ENCODE measurements around the gene PDE4D.
A peak's percentile ranks its signal among the peaks of the same experiment; 100 is the strongest.
"Not testable (repeated sequence)": the region's sequence is repeated elsewhere in the genome, so short reads cannot be mapped to it uniquely, and the experiment has no call there.

The PDE4D gene

DNA sequence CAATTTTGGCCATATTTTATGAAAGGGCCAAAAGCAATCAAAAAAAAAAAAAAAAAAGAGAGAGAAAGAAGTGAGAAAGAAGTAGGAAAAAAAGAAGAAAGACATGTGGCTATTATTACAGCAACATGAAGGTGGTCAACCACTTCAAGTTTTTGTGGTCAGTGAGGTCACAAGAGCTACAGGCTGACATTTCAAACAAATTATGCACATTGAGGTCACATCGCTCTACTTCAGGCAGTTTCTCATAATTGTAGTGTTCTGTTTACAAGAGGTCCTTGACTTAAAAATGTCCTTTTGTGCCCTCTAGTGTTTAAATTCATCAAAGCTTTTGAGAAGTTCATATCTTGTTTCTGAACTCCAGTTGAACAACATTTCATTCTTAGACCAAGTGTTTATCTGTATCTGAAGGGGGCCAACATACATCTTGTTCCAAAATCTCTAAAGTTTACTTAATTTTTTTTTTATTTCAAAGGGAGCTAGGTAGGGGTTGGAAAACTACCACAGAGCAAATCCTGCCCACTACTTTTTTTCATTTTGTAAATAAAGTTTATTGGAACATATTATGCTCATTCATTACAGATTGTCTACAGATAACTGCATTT, 513.1 kb downstream of the PDE4D start:
- DNase-seq: peak in 2 of 58 donors; percentile 6 to 68

DNA sequence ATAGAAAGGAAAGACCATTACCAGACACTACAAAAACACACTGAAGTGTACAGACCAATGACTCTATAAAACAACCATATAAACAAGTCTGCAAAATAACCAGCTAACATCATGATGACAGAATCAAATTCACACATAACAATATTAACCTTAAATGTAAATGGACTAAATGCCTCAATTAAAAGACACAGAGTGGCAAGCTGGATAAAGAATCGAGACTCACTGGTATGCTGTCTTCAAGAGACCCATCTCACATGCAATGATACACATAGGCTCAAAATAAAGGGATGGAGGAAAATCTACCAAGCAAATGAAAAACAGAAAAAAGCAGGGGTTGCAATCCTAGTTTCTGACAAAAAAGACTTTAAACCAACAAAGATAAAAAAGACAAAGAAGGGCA, 519.5 kb downstream of the PDE4D start:
- DNase-seq: not testable (repeated sequence)

DNA sequence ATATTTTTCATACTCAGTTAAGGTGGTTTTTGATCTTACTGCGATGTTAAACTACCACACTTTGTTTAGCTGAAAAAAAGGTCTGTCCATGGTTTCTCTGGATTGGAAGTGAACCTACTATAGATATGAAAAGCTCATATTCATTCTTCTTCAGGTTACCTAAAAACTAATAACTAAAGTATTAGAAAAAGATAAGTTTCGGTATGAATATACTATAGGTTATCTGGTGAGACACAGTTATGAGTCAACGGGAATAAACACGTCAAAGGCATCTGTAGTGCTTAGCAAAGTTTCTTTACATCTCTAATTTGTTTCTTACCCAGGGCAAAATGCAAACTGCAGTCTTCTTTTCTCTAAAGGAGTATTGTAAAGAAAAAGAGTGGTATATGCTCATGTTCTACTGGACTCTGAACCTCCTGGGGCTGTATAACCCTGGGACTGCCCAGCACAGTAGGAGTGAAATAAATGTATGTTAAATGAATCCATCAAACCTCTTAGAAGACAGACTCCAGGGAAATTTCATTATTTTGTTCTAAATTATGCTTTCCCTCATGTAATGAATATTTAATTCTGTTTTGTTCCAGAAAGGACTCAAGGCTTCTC, 521.9 kb downstream of the PDE4D start:
- DNase-seq: no peak

DNA sequence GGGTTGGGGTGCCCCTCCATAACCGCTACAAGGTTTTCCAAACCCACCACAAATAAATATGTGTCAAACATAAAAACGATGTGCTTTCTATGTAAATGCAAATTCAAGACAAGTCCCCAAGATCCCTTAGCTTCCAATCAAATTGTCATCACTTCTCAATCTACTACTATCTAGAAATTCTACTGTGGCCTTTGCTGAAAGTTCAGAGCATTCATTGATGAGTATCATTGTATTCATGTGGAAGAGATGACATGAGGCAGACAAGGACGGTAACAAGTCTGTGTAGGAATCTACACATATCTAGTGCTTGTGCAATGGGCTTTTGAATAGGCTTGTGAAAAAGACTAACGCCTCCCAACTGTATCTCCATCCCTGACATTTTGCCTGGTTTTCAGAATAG, 524.6 kb downstream of the PDE4D start:
- DNase-seq: no peak

DNA sequence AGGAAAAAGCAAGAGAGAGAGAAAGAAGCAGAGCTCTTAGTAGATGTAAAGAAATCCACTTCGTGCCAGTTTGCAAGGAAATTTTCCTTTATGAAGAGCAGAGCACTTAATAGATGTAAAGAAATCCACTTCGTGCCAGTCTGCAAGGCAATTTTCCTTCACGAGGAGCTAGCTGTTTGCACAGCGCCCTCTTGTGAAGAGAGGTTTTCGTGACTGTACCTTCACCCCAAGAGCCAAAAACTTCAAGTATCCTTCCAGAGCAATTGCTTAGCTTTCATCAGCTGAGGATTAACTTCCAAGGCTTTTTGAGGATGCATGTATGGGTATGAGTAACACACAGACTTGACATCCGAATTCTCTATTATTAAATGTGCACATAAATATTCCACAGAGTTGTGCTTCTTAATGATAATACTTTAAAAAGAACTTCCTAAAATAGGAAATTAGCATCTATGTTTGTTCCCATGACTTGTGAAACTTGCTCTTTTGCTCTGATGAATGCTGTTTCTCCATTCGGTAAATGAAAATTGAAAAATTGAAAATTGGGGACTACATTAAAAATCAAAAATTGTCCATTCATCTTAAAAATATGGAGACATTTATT, 525.6 kb downstream of the PDE4D start:
- DNase-seq: peak in 38 of 58 donors; percentile 0 to 70 (median 26)

DNA sequence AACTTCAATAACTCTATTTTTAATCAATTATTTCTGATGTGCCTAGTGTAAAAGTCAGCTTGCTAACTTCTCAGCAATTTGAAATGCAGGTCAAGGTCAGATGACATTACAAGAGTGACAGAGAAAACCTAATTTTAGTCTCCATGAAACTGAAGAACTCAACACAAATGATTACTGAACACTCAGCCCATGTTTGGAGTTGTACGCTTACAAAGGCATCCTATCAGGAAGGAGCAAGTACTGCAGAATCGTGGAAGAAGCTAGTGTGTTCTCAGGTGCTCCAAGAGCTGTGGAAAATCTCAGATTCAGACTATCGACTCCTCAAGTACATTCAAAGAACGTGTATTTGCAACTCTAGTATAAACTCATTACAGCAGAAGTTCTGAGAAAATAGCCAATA, 526.7 kb downstream of the PDE4D start:
- DNase-seq: no peak

DNA sequence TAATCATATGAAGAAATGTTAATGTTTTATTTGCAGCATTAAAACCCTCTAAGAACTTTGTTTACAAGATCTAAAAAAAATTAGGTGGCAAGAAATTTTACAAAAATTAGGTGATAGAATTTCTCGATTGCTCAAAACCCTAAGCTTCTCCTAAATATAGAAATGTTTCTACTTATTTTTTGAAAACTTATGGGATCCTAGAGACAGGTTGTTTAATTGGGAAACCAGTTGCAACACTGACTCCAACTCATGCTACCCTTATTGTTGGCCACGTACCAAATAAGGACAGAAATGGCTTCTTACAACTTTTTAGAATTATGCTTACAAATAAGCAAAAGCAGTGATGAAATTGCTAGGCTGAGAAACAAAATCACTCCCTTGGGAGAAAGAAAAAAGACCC, 531.1 kb downstream of the PDE4D start:
- DNase-seq: no peak

DNA sequence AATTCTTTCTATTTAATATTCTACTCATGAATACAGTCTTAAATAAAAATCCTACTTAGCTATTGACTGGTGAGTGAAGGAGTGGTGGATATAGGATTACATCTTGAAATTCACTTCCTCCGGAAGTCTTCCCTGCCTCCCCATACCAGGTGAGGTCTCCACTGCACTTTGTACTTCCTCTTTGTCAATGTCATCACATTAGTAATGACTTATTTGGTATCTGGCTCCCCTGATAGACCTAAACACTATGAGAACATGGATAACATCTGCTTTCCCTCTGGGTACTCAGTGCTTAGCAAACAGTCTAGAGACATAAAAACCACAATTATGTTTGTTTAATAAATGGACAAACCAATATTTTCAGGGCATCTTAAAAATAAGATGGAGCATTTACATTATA, 532.1 kb downstream of the PDE4D start:
- DNase-seq: no peak

DNA sequence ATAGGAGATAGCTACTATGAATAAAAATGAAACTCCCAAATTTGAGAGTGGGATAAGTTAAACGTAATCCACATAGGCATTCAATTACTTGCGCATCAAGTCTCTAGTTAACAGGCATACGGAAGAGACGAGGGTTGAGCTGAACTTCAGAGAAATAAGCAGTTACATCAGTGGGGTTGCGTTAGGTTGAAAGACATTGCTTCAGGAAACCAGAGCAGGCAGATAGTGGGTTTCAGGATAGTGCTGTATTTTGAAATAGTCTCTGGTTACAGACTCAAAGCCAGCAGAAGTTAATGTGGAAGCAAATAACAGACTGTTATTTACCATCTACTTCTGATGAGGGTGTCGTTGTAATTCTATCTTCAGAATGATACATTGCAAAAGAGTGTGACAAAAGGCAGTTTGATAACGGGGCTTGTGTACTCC, 533.4 kb downstream of the PDE4D start:
- no peak for DNase-seq

DNA sequence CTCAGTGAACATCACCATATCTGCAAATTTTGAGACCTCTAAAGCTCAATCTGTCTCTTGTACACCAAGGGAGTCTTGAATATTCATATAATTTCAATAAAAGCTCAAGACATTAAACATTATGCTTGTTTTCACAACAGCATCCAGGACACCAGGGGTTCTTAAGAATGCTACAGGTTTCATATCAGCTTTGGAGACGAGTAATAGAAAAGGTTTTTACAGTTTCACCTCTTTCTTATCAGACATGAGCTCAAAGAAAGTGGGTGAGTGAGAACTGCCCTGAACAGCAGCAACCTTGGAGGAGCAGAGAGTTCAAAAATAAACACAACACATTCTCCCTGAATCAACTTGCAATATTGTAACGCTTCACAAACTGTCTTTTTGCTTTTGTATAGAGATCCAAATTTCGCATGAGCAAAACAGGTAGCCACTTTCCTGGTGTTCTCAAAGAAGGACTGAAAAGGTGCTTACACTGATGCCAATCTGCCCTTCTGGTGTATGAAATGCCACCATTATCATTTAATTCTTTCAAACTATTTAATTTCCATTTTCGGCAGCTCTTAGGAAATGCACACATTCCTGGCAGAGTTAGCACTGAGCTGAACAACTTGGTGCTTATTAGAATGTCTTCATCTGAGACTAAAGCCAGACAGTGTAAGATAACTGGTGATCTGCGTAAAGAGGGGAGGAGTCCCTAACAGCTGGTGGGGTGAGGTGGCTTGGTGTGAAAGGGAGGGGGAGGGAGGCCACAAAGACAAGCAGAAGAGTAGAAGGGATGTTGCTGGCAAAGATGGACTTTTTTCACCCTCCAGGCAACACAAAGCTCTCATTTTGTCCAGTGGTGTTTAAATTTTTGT, 535.3 kb downstream of the PDE4D start:
- no peak for DNase-seq

DNA sequence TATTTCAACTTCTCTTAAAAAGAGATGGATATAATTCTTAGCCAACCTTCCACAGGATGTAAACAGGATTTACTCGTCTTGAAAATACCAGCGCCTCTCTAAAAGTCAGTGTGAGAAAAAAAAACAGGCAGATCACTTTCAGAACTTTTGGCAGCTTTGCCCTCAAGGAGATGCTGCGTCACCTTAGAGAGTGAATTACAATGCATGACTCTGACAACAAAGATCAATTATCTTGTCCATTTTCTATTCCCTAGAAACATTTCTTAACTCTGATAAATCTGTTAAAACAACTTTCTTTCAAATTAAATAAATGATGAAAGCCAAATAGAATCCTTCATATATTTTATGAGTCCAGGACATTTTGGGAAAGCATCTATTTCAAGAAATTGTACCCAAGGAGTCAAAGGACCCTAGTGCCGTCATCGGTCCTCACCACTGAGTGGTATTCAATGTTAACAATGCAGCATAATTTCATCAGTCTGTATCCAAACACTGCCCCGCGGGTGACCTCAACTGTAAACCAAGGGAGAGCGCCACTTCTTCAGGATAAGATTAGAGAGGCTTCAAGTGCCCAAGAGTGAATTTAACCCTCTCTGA, 536.0 kb downstream of the PDE4D start:
- no peak for DNase-seq

DNA sequence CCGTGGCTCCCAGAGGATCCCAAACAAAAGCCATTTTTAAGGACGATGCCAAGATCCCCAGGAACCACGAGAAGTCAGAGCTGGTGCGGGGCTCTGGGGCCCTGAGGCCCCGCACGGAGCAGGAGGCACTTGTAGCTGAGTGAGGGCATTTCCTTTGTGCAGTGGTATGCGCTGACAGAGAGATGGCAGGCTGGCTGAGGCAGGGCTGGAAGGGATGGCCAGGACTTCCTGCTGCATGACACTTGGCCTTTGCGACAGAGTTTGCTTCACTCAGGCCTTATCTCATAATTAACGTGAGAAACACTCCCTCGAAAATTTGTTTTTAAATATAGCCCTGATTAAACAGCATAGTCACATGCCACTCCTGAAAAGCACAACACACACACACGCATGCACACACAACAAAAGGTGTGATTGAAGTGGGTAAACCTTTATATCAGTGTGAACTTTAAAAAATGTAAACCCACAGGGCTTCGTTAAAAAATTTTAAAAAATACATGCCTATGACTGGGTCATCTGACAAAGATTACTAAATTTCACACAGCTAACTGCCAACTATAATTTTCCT, 536.6 kb downstream of the PDE4D start:
- peak in 4 of 58 donors; percentile 3 to 17 (median 9) for DNase-seq

DNA sequence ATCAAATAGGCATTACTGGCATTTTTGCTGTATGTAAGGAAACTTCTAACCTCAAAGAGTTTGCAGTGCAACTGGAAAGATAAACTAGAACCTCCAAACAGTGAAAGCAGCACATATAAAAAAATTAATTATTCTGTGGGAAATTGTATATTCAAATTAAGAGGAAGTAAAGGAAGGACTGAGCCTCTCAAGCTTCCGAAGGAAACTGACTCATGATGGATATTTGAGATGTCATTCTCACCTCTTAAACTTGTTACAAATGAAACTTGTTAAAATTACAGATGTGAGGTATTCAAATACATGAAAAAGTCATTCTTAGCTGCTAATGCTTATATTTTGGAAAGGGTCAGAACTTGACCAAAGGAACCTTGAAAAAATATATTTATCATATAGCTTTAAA, 538.7 kb downstream of the PDE4D start:
- no peak for DNase-seq

DNA sequence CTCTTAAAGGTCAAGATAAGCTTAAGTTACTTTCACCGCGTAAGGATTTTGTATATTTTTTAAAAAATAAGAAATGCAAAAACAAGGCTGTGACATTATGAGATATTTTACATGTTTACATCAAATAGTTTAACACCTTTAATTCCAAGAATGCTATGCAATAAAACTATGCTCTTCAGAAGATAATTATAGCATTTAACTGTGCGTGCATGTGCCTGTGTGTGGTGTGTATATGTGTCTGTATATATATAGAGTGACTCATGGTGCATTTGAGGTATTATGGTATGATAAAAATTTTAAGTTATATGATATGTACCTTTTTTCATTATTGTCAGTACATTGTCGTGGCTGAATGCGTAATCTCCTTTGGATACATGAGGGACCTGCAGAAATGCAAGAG, 539.3 kb downstream of the PDE4D start:
- no peak for DNase-seq

DNA sequence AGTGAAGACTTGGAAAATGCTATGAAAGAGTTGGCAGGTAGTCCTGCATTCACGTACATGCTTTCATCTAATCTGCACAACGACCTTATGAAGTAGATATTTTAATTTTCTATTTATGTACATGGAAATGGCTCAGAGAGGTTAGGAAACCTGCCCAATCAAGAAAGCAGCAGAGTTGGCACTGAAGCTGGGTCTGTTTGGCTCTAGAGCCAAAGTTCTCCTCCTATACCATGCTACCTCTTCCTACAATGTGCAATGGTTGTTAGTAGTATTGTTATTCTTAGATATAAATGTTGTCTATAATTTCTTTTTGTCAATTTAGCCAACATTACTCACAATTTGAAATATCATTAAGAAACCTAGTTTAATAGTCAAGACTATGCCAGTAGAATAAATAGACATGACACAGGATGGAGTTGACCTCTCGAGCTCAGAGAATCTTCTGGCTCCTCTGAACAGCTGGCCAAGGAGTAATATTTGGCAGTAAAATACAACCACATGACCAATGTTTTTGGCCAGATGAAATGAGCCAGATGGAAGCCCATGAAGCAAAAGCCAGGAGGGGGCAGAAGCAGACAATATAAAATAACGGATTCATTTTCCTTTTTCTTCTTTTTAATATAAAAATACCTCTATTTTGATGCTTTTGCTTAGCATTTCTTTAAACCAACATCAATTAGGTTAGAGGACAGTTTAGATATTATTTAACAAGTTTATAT, 542.3 kb downstream of the PDE4D start:
- peak in 11 of 58 donors; percentile 1 to 53 (median 8) for DNase-seq

DNA sequence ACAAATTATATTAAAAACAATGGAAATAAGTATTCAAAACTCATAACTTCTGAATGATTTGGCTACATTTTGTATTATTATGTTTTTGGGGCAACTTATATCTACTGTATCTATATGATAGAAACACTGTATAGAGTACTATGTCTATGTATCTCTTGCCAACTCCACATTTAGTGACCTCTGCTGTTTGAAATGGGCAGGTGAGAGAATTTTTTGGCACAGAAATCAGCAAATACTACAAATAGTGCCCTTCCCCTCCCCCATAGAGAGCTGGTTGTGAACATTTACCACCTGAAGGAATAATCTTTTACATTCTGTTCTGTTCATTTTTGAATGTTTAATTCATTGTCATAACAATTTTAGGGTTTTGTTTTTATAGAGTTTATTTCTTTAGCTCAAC, 545.3 kb downstream of the PDE4D start:
- DNase-seq: no peak

DNA sequence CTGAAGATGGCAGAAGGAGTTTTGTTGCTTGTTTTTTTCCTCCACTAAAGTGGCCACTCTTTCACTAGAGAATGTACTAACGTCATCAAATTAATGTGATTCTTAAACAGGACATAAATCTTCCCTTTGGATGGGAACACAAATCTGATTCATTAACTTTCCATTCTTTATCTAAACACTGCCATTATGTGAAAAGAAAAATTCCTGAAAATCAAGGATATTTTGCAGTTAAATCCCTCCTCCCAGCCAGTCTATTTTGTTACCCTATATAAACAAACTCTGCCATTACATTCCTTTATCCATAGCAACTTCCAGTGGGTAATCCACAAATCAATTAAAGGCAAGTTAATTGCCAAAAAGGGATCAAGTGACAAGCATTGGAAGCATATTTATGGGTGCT, 546.5 kb downstream of the PDE4D start:
- no peak for DNase-seq

DNA sequence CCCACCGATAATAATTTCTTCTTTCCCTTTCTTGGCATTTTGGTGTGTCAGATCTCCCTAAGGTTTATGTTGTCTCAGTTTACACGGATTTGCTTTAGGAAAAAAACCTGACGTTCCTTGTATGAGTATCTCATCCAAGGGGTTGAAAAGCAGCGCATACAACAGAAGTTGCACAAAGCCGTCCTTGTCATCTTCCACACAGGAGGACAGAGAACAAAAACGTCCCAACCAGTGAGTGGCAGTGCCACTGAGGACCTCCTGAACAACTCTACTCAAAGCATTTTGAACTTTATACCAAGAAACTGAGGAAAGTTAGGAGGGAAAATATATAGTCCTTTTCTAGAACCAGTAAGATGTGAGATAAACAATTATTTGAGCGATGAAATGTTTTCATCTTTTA, 547.0 kb downstream of the PDE4D start:
- peak in 14 of 58 donors; percentile 2 to 64 (median 16) for DNase-seq

DNA sequence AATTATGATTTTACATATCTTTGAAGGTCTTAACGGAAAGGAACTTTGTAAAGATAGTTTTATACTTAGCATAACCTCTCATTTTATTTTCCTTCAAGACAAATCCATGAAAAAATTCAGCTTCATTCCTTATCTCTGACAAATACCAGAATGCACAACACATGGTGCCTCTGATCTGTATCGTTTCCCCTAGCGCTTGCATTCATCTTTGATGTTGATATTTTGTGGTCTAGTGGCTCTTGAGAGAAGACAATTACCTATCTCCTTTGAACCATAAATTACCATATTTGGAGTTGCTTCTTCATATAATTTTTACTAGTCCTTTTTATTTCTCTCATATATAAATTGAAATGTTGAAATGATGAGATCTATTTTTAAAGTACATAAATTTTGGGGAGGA, 551.3 kb downstream of the PDE4D start:
- no peak for DNase-seq

DNA sequence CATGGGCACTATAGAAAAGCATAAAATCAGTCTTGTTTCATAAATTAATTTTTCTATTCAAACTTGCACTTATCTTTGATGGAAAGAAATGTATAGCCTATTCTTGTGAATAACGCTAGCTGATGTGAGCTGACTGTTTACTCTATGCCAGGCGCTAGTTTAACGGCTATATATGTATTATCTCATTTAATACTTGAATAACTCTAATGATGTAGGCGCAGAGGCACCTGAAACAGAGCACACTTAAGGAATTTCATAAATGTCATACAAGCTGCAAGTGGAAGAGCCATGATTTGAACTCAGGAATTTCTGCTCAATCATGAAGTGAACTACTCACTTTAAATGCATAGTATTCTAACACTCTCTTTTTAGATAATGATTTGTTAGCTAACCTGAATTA, 551.8 kb downstream of the PDE4D start:
- DNase-seq: no peak

DNA sequence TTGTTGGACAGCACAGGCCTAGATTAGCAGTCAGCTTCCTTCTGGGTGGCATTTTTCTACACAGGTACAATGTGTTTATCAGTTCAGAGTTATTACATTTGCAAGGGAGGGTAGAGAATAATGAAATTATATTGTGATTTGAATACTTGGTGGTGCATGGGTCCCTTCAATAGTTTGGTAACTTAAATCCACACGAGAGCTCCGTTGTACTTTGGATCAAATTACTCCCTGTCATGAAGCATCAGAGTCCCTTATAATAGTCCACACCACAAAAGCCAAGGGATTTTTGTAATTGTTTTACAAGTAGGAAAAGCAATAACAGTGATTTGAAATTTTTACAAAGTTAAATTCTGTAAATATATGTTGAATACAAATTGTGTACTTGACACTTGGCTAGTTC, 552.4 kb downstream of the PDE4D start:
- DNase-seq: no peak

Data from anterior cingulate cortex (tissue), 58 donors.